Astrocyte of the cerebellum (primary cell): Measurements from ENCODE around the gene ACTN1.

ENCODE experiments used
- DNase-seq: peaks from one replicate; pipeline ENCODE4 v3.0.0-alpha.2; 2011; ENCODE audit warnings: low read depth
- H3K4me3 ChIP-seq: 2 replicates; pipeline ENCODE4 v1.5.1; 2011; ENCODE audit warnings: mild to moderate bottlenecking, low read depth, low read length, moderate library complexity
- CTCF ChIP-seq: IDR thresholded peaks from 2 replicates; pipeline ENCODE4 v1.5.1; 2012; ENCODE audit warnings: low read length, low read depth, moderate library complexity, mild to moderate bottlenecking; ENCODE audit errors: missing control alignments
- in situ Hi-C: cut with HindIII; loops from 2 replicates; pipeline ENCODE4 v1.10.0; 2017; ENCODE audit warnings: low sequenced_read_pairs

Gene ACTN1

GRCh38 chr14:68842298-68842697 lies 136.8 kb downstream of the ACTN1 start:
- H3K4me3 ChIP-seq: no peak overlapping the region
- in situ Hi-C loops: no loop called here
- no peak for DNase-seq
- TF ChIP-seq CTCF: no peak

GRCh38 chr14:68841016-68841809 lies 137.9 kb downstream of the ACTN1 start:
- no peak for DNase-seq
- in situ Hi-C loops: no loop called here
- H3K4me3 ChIP-seq: no peak overlapping the region
- no peak for TF ChIP-seq CTCF

GRCh38 chr14:68840454-68840853 lies 138.6 kb downstream of the ACTN1 start:
- no peak for DNase-seq
- TF ChIP-seq CTCF: no peak
- in situ Hi-C loops: no loop called here
- H3K4me3 ChIP-seq: no peak overlapping the region

DNA sequence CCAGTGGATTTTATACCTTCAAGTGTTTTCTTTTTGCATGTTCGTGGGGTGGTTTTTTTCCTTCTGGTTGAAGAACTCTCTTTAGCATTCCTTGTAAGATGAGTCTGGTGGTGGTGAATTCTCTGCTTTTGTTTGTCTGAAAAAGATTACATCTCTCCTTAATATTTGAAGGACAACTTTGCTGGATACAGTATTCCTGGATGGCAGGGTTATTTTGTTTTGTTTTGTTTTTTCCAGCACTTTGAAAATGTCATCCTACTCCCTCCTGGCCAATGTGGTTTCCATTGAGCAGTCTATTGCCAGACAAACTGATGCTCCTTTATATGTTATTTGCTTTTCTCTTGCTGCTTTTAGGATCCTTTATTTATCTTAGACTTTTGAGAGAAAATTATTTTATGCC lies 143.0 kb downstream of the ACTN1 start:
- in situ Hi-C loops: no loop called here
- TF ChIP-seq CTCF: no peak
- no peak overlapping the region for H3K4me3 ChIP-seq
- DNase-seq: no peak

GRCh38 chr14:68834816-68835215 lies 144.3 kb downstream of the ACTN1 start:
- H3K4me3 ChIP-seq: no peak overlapping the region
- in situ Hi-C loops: no loop called here
- TF ChIP-seq CTCF: no peak
- DNase-seq: no peak

DNA sequence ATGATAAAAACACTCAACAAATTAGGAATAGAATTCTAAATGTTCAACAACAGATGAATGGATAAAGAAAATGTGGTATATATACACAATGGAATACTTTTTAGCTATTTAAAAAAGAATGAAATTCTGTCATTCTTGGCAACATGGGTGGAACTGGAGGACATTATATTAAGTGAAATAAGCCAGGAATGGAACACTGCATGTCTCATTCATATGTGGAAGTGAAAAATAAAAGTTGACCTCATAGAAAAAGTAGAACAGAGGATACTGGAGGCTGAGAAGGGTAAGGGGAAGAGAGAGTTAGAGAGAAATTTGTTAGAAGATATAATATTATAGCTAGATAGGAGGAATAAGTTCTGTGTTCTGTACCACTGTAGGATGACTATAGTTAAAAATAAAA lies 150.4 kb downstream of the ACTN1 start:
- in situ Hi-C loops: no loop called here
- TF ChIP-seq CTCF: no peak
- H3K4me3 ChIP-seq: no peak overlapping the region
- no peak for DNase-seq
